ENCODE results near the gene OST4.

DNA sequence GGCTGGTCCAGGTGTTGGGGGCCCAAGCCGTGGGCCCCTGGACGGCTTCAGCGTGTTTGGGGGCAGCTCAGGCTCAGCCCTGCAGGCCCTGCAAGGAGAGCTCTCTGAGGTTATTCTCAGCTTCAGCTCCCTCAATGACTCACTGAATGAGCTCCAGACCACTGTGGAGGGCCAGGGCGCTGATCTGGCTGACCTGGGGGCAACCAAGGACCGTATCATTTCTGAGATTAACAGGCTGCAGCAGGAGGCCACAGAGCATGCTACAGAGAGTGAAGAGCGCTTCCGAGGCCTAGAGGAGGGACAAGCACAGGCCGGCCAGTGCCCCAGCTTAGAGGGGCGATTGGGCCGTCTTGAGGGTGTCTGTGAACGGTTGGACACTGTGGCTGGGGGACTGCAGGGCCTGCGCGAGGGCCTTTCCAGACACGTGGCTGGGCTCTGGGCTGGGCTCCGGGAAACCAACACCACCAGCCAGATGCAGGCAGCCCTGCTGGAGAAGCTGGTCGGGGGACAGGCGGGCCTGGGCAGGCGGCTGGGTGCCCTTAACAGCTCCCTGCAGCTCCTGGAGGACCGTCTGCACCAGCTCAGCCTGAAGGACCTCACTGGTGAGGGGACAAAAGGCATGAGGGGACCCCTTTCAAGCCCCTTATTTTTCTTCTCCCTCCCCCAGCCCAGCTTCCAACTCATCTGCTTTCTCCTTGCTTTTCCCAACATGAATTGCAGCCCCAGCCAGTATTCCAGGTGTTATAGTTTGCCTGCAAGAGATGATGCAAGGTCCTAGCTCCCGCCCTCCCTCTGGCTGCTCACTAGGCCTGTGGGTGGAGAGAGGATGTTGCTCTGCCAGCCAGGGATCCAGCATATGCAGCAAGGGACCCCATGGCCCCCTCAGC is 12.2 kb upstream of the OST4 start:
- no peak for TF ChIP-seq CEBPB (IDR thresholded peaks at IDR 0.05)
- TF ChIP-seq, protein P1, sequence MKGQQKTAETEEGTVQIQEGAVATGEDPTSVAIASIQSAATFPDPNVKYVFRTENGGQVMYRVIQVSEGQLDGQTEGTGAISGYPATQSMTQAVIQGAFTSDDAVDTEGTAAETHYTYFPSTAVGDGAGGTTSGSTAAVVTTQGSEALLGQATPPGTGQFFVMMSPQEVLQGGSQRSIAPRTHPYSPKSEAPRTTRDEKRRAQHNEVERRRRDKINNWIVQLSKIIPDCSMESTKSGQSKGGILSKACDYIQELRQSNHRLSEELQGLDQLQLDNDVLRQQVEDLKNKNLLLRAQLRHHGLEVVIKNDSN (IDR thresholded peaks at IDR 0.05) = no peak
- TF ChIP-seq YY1 (IDR thresholded peaks at IDR 0.05; ENCODE audit: low read depth) = no peak
- no peak for TF ChIP-seq NFIC (IDR thresholded peaks at IDR 0.05)
- no peak for TF ChIP-seq FOXM1 (IDR thresholded peaks at IDR 0.05; ENCODE audit: borderline replicate concordance, low read depth)
- no peak for TF ChIP-seq ZBTB7A (IDR thresholded peaks at IDR 0.05; ENCODE audit: low read depth)
- TF ChIP-seq, protein P2, sequence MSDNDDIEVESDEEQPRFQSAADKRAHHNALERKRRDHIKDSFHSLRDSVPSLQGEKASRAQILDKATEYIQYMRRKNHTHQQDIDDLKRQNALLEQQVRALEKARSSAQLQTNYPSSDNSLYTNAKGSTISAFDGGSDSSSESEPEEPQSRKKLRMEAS (IDR thresholded peaks at IDR 0.05) = no peak
- TF ChIP-seq CREB1 (IDR thresholded peaks at IDR 0.05; ENCODE audit: low read depth) = no peak
- no peak for TF ChIP-seq TEAD4 (IDR thresholded peaks at IDR 0.05)
- TF ChIP-seq EP300 (IDR thresholded peaks at IDR 0.05; ENCODE audit: borderline replicate concordance) = no peak
- no peak for TF ChIP-seq TAF1 (IDR thresholded peaks at IDR 0.05; ENCODE audit: low read depth)
- TF ChIP-seq EGR1 (IDR thresholded peaks at IDR 0.05) = no peak
